ENCODE data around the gene PRKAR1B.
A peak's percentile ranks its signal among the peaks of the same experiment; 100 is the strongest.

PRKAR1B gene

DNA sequence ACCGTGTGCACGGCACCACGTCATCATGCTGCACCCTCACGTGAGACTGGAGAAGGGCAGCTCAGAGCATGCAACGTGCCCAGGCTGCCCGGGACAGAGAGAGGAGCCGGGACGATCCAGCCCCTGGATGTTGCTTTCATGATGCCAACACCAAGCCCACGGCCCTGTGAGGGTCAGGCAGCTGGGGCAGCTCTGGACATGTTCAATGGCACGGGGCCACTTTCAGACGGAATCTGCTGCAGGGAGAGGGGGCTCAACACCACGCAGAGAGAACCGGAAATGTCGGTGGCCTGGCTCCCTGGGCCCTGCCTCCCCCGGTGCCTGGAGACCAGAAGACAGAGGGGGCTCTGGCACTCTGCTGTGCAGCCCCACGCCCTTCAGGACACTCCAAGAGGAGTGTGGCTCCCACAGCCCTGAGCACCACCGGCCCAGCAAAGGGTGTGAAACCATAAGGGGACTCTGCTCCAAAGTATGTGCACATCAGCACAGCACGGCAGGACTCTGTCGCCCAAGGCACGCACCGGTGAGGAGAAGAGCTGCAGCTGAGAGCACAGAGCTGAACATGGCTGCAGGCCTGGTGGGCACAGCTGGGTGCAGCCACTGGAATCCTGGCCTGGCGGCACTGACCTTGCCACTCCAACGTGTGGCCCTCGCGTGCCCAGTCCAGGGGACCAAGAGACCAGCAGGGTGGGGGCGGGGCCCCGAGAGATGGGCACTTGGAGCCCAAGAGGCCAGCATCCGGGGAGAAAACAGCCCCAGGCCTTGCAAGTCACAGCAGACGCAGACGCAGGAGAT is 137.1 kb downstream of the PRKAR1B start:
- no peak for DNase-seq (ENCODE audit: low read depth)

DNA sequence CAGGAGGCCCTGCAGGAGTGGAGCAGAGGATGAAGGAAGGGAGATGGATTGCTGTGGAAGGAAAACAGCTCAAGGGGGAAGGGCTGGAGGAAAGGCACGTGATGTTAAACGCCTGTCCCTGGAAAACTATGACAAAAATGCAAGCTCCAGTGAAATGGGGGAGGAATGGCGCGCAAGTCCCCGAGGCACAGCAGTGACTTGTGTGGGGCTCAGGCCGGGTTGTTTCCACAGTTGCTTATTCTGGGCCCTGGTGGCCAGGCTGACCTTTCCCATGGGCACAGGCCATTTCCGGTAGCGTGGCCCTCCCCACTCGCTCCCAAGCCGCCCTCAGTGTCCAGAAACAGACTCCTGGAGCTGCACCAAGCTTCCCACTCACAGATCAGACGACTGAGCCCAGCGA is 139.3 kb downstream of the PRKAR1B start:
- no peak for DNase-seq (ENCODE audit: low read depth)

DNA sequence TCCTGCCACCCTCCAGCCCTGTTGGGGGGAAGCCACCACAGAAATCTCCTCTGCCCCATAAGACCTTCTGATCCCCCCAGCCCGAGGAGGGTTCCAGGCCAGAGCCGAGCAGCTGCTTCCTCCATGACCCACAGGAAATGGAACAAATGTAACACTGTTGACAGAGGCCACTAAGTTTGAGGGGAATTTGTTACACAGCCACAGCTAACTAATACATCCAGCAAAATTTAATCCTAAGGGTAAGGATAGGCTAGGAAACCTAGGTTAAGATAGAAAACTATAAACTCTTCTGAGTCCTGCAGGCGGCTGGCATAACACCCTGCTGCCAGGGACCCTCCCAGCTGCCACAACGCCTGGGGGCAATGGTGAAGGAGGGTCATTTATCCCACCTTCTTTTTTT is 140.6 kb downstream of the PRKAR1B start:
- DNase-seq (ENCODE audit: low read depth): no peak

DNA sequence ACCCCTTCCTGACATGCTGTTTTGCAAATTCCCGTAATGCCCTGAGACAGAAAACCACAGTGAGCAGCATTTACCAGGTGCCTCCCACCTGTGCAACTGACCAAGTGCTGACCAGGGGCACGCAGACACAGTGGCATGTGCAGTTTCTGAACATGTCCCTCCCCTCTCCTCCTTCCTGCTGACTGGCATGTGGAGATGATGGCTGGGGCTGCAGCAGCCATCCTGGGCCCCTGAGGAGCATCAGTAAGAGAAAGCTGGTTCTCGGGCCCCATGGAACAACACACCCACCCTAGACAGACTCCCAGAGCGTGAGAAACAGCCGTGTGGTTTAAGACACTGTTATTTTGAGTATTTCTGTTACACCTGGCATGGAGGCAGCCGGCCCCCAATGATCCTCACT is 141.2 kb downstream of the PRKAR1B start:
- DNase-seq (ENCODE audit: low read depth): no peak

DNA sequence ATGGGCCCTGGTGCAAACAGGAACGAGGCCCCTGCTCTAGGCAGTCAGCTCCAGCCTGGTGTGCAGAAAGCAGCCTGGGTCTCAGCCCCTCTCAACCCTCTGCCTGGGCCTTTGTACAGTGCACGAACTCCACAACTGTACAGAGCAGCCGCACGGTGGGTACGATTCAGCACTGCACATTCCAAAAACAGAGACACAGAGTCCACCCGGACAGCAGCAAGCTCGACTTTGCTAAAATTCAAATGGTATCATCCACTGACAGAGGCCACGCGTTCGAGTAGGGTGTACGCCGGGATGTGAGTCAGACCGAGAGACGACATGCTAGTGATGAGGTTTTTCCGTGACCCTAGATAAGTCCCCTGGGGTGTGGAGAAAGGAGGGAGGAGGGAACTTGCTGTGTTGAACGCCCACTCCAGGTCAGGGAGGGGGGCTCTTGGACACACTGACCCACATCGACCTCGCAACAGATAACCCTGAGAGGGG is 141.8 kb downstream of the PRKAR1B start:
- no peak for DNase-seq (ENCODE audit: low read depth)

DNA sequence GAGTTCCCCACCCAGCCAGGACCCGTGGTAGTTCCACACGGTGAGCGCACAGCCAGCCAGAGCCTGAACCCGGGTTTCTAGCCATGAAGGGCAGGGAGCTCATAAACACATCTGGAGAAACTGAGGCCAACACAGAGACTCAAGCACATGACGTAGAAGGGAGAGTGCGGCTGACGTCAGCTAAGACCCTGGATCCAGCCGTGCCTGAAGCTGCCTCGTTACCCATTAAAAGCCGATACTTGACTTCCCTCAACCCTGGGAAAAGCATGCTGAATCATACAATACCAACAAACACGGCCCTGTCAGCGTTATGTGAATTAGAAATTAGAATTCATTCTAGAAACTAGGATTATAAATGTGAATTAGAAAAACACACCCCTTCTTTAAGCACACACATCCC is 142.3 kb downstream of the PRKAR1B start:
- DNase-seq (ENCODE audit: low read depth): no peak

DNA sequence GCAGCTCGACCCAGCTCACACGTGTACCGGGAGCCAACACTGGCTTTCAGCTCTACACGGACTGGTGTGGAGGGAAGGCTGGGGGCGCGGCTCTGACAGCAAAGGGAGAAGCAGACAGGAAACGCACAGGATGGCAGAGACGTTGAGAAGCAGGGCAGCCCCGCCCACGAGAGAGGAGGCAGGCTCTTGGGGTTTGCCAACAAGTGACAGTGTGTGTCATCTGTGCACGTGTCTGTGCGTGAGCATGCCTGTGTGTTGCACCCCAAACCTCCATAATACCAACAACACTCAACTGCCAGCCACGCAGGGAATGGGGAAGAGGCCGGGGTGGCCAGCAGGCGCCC is 143.0 kb downstream of the PRKAR1B start:
- peak; percentile 89 for DNase-seq (ENCODE audit: low read depth)

DNA sequence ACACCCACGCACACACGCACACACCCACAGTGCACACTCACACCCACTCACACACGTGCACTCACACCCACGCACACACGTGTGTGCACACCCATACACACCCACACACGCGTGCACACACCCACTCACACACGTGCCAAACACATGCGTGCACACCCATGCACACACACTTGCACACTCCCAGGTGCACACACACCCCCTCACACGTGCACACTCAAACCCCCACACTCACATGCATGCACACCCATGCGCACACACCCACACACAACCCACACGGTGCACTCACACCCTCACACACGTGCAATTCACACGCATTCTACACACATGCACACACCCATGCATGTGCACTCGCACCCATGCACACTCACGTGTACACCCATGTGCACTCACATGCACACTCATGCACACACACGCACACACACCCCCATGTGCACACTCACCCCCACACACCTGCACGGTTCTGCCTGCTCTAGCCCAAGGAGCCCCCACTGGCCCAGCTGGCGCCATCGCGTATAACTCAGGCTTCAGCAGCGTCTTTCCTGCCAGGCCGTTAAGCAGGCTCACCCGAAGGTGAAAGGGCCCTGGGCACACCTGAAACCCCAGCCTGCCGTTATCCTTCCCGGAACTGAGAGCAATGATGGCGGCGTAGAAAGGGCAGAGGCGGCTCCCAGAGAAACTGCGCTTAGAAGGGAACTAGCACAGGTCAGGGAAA is 143.5 kb downstream of the PRKAR1B start:
- no peak for DNase-seq (ENCODE audit: low read depth)

DNA sequence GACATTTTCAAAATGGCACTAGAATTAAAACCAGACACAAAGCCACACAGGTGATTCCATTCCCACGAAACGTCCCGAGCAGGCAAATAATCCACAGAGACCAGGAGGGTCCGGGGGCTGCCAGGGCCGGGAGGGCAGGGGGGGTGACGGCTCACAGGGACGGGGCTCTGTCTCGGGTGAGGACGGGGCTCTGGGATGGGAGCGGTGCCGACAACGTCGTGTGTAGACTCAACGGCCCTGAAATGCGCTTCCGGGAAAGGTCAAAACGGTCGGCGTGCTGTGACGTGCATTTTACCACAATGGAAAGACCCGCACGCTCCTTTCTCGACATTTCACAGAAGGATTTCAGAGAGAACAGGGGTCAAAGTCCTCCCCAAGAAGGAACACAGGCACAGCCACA is 144.2 kb downstream of the PRKAR1B start:
- DNase-seq (ENCODE audit: low read depth): no peak

DNA sequence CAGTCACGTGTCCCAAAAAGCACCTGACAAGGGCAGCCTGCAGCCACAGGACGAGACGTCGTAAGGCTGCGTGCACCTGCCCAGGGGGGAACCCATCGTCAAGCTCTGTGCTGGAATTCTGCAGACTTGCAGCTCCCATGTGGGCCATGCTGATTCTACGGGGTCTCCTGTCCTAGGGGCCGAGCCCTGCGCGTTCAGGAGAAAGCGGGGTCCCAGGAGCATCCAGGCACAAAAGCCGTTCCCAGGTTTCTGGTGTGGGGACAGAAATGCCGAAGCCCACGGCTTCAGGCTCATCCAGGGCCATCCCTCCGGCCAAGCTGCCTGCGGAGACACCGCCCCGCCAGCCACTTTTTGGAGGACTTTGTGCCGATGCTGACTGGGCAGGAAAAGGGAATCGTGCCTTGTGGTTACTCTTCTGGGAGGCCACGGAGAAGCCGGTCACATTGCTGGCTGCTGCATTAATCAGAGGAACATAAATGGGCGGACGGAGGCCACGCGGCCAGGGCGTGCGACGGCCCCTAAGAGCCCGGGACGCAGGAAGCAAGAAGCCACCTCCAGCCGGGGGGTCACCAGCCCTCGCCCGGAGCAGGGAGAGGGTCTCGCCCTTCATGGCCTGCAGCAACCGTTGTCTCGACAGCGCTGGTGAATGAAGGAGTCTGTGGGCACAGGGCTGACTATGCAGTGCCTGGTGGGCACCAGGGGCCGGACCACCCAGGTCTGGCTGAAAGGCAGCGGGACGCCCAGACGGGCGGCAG is 144.8 kb downstream of the PRKAR1B start:
- no peak for DNase-seq (ENCODE audit: low read depth)

DNA sequence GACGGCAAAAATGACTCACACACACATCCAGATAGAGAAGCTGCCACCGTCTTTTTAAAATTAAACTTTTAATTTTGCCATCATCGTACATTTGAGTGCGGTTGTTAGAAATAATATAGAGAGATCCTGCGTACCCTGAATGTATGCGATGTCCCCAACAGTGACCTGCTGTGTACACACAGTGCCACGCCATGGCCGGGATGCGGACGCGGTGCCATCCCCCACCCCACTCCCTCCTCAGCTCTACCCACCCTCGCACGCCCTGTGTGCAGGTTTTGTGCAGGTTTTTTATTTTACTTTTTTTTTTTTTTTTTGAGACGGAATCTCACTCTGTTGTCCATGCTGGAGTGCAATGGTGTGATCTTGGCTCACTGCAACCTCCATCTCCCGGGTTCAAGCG is 148.7 kb downstream of the PRKAR1B start:
- no peak for DNase-seq (ENCODE audit: low read depth)

DNA sequence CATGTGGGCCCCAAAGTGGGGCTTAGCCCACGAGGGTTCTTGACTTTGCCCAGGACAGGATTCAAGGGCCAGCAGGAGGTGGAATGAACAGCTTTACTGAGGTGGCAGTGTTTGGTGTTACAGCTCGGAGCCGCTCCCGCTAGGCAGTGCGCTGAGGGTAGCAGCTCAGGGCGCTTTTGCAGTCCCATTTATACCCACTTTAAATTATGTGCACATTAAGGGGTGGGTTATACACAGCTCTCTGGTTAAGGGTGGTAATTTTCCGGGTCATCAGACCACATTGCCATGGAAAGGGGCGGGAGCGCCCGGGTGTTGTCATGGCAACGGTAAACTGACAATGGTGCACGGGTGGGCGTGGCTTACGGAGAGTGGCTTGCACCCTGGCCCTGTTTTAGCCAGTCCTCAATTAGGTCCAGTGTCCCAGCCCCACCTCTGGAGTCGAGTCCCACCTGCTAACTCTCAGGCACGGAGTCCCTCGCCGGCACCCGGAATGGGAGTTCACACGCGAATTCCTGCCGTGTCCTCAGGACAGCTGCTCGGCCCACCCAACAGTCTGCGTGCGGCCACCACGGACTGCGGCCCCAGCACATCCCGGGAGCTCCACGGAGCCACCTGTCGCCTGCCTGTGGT is 149.2 kb downstream of the PRKAR1B start:
- DNase-seq (ENCODE audit: low read depth): no peak

DNA sequence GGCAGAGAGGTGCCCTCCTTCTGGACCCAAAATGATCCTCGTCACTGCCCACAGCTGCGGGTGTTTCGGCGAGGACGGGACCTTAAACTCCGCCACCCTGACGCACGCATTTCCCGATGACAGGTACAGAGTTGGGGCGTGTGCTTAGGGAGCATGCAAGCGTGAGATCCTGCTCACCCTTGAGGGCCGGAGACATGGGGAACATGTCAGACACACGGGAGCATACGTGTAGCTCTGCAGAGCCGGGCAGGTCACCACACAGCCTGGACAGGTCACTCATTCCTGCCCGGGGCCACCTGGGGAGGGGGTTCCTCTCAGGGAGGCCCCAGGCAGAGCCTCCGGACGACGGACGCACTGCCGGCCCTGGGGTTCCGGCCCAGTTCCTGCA is 149.8 kb downstream of the PRKAR1B start:
- DNase-seq (ENCODE audit: low read depth): no peak

DNA sequence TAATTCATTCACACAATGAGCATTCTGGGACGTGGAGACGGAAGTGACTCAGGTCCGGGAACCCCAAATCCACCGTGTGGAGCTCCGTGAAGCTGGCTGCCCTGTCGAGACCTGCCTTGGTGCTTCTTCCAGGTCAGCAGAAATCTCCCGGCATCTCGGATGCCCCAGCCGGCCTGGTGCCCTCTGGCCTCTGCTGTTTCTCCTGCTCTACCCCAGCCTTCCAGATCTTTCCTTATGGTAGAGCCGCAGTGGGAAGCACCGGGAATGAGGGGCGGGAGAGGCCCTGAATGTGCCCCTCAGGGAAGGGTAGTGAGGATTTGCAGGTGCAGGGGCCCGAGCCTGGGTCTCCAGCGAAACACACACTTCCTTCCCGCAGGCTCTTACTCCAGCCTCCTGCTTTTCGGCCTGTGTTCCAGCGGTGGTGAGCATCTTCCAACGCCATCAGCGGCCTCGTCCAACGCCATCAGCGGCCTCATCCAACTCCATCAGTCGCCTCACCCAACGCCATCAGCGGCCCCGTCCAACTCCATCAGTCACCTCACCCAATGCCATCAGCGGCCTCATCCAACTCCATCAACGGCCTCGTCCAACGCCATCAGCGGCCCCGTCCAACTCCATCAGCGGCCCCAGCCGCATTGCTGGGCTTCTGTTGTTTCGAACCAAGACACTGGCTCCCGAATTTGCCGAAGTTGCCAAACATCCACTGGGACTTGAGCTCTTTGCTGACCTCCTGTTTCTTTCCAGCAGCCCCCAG is 150.4 kb downstream of the PRKAR1B start:
- DNase-seq (ENCODE audit: low read depth): no peak

DNA sequence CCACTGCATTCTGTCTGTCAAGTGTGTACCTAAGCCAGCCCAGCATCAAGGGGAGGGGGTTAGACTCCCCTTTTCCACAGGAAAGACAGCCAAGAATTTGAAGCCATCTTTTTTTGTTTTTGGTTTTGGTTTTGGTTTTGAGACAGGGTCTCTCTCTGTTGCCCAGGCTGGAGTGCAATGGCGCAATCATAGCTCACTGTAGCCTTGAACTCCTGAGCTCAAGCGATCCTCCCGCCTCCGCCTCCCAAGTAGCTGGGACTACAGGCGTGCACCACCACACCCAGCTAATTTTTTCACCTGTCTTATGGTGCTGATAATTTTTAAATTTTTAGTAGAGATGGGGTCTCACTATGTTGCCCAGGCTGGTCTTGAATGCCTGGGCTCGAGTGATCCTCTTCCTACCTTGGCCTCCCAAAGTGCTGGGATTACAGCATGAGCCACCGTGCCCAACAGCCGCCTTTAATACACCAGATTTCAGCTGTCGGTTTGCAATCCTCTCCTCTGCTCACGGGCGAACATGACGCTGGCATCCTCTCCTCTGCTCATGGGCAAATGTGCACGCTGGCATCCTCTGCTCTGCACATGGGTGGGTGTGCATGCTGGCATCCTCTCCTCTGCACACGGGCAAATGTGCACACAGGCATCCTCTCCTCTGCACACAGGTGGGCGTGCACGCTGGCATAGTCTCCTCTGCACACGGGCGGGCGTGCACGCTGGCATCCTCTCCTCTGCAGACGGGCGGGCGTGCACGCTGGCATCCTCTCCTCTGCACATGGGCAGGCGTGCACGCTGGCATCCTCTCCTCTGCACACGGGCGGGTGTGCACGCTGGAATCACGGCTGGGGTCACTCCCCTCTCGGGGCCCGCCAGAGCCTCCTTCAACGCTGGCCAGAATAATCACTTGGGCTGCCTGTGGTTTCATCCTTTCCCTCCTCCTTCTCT is 151.4 kb downstream of the PRKAR1B start:
- no peak for DNase-seq (ENCODE audit: low read depth)

DNA sequence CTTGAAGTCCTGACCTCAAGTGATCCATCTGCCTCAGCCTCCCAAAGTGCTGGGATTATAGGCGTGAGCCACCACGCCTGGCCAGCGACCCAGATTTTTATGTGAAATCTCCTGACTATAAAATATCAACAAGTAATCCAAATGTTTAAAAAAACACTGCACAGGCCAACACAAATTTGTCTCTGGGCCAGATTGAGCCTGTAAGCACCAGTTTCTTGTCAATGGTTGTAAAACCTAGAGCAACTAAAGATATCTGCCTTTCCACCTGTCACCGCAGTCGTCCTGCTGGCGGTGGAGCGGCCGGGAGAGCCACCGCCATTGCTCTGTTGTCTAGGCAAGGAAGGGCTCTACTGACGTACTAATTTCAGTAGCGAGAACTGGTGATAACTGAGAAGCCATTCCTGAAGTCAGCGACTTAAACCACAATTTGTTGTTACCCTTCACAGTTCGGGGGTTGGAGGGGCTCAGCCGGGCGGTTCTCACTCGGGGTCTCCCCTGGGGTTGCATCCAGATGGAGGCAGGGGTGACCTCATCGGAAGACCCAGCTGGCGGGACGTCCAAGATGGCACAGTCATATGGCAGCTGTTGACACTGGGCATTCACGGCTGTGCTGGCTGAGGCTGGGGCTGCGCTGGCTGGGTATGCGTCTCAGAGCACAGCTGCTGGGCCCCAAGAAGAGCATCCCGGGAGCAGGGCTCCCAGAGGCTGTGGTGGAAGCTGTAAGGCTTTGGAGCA is 152.3 kb downstream of the PRKAR1B start:
- no peak for DNase-seq (ENCODE audit: low read depth)

DNA sequence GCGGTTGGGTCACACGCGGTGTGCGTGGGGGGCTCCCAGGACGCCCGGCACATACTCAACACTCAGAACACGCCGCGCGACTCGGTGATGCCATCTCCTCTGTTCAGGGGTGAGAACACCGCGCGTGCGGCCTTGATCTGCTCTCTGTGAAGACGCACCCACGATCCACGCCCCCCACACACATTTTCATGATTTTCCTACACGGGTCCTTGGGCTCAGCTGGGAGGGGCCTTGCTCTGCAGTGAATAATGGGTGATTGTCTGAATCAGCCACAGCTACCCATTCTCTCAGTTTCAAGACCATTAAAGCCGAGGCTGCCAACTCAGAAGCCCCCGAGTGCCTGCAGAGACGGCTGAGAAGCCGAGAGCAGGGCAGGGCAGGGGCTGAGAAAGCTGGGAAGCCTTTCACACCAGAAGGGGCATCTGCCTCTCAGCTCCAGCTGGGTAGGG is 153.1 kb downstream of the PRKAR1B start:
- no peak for DNase-seq (ENCODE audit: low read depth)

DNA sequence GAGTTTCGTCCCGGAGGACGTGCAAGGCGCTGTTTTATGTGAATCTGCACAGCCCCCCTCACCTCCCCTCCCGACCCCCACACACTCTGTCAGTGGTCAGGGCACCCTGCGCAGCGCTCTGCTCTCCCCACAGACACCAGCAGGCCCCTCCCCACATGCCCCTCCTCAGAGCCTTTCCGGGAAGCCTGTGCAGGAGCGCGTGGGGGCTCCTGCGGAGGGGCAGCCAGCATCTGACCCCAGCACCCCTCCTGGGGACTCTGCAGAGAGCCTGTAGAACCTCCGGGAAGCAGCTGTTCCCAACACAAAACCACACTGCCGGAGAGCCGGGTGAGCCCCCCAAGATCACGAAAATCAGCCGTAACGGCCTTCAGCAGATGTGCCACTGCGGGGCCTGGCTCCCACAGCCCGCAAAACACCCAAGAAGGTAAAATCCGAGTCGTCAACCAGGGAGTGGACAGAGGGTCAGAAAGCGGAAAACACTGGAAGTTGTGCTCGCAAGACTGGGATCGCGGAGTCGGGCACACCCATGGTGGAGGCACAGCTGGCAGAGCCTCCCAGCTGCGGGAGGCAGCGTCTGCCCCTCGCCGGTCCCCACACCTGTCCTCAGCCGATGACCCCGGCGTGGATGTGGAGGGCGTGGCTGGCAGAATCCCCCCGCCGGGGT is 153.7 kb downstream of the PRKAR1B start:
- DNase-seq (ENCODE audit: low read depth): no peak

Data from T-helper 22 cell (primary cell).